Naive B cell (primary cell): Measurements from ENCODE around the gene ALK. TPM values are rescaled to one million over a fixed set of nuclear protein-coding genes. Genes with fewer than 3 reads are reported as not detected.
"Not testable (repeated sequence)": the region's sequence is repeated elsewhere in the genome, so short reads cannot be mapped to it uniquely, and the experiment has no call there.

Experiments used
- ATAC-seq, 2 donors: fragments of 150-1000 bp; cut with Tn5 transposase; 2 replicates each; pipeline ENCODE4 v1.10.0; 2021; ENCODE audit warnings: low read depth in 2 of 2, mild to moderate bottlenecking in 2 of 2, moderate library complexity in 2 of 2
- DNase-seq: peaks from one replicate; pipeline ENCODE4 v3.0.0; 2022
- H3K27ac Mint-ChIP-seq, 6 donors: one replicate each; pipeline ENCODE4 v1.8.0; 2020 to 2022; ENCODE audit warnings: mild to moderate bottlenecking in 6 of 6, mixed read lengths in 6 of 6, moderate library complexity in 5 of 6, inconsistent platforms in 2 of 6
- H3K27me3 Mint-ChIP-seq, 3 donors: one replicate each; pipeline ENCODE4 v1.8.0; 2021 to 2022; ENCODE audit warnings: mixed read lengths in 3 of 3, mild to moderate bottlenecking in 1 of 3
- H3K36me3 Mint-ChIP-seq, 2 donors: one replicate each; pipeline ENCODE4 v1.8.0; 2020 to 2022; ENCODE audit warnings: mixed read lengths in 2 of 2, inconsistent platforms in 1 of 2, mild to moderate bottlenecking in 1 of 2
- H3K4me1 Mint-ChIP-seq, 3 donors: one replicate each; pipeline ENCODE4 v1.8.0; 2020 to 2022; ENCODE audit warnings: mixed read lengths in 3 of 3, inconsistent platforms in 1 of 3, mild to moderate bottlenecking in 1 of 3, moderate library complexity in 1 of 3
- H3K4me3 Mint-ChIP-seq, 8 donors: one replicate each; pipeline ENCODE4 v1.8.0; 2020 to 2022; ENCODE audit warnings: mild to moderate bottlenecking in 8 of 8, mixed read lengths in 8 of 8, moderate library complexity in 8 of 8, inconsistent platforms in 2 of 8
- H3K9me3 Mint-ChIP-seq, 7 donors: one replicate each; pipeline ENCODE4 v1.8.0; 2020 to 2022; ENCODE audit warnings: mixed read lengths in 7 of 7, mild to moderate bottlenecking in 5 of 7, inconsistent platforms in 2 of 7, moderate library complexity in 1 of 7
- polyA plus RNA-seq, 6 donors: library from polyadenylated mRNA; unstranded; fragments of 300-500 nt; fragmentation: Illumina TruSeq; gene quantifications; one replicate each; pipeline ENCODE4 v1.2.3, GENCODE V29; 2021; ENCODE audit warnings: low read depth in 6 of 6

The ALK gene
- polyA plus RNA-seq, 6 donors from 2014 or later = not detected

DNA sequence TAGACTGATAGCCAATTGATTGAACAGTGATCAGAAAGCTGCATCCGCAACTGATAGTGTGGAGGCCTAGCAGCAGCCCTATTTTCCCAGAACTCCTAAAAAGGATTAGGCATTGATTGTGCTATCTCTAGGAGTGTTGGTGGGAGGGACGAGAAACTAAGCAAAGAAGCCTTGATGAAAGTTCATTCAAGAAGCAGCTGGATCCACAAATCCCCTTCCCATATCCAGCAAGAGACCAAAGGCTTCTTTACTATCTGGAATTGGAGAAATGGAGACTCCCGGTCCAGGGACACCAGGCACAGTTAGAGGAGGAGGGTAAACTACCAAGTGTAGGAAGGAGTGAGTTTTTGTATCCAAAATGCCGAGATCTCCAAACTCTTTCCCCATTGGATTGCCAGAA is 151.5 kb downstream of the ALK start:
- no peaks in the 10 kb centered on the region for H3K4me1 Mint-ChIP-seq
- H3K36me3 Mint-ChIP-seq = no peaks in the 10 kb centered on the region
- DNase-seq = no peak
- H3K27ac Mint-ChIP-seq = no peak overlapping the region
- H3K4me3 Mint-ChIP-seq = no peak overlapping the region
- H3K9me3 Mint-ChIP-seq = peaks cover 0 to 5% (median 0%) of the 10 kb centered on the region in 7 donors
- ATAC-seq = no peak
- peaks cover 6 to 38% (median 18%) of the 10 kb centered on the region in 3 donors for H3K27me3 Mint-ChIP-seq

GRCh38 chr2:29767606-29768335 is 153.6 kb downstream of the ALK start:
- no peak for ATAC-seq
- H3K9me3 Mint-ChIP-seq = peaks cover 0 to 5% (median 0%) of the 10 kb centered on the region in 7 donors
- peaks cover 13 to 31% (median 14%) of the 10 kb centered on the region in 3 donors for H3K27me3 Mint-ChIP-seq
- H3K27ac Mint-ChIP-seq = no peak overlapping the region
- no peaks in the 10 kb centered on the region for H3K4me1 Mint-ChIP-seq
- no peak for DNase-seq
- no peaks in the 10 kb centered on the region for H3K36me3 Mint-ChIP-seq
- H3K4me3 Mint-ChIP-seq = no peak overlapping the region

DNA sequence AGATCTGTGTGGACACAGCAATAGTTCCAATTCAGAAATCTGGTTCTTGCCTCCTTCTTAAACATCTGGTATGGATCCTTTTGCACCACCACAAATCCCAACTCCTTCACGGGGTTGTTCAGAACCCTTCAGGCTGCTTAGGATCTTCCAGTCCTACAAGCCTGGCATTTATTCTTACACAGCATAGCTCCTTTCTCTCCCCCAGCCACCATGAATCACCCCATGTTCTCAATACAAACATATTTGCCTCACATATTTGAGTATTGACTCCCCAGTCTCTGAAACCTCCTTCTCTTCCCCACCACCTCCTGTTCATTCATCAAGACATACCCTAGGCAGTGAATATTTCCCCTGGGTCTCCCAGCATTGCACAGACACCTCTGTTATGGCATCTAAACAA is 155.2 kb downstream of the ALK start:
- H3K9me3 Mint-ChIP-seq = peaks cover 0 to 5% (median 0%) of the 10 kb centered on the region in 7 donors
- no peak overlapping the region for H3K4me3 Mint-ChIP-seq
- no peak for ATAC-seq
- no peak overlapping the region for H3K27ac Mint-ChIP-seq
- no peaks in the 10 kb centered on the region for H3K4me1 Mint-ChIP-seq
- DNase-seq = no peak
- peaks cover 13 to 22% (median 14%) of the 10 kb centered on the region in 3 donors for H3K27me3 Mint-ChIP-seq
- H3K36me3 Mint-ChIP-seq = no peaks in the 10 kb centered on the region

- H3K4me1 Mint-ChIP-seq = no peaks in the 10 kb centered on the region
- ATAC-seq (no peak), DNase-seq (no peak)
- H3K36me3 Mint-ChIP-seq = no peaks in the 10 kb centered on the region
- H3K27ac Mint-ChIP-seq = no peak overlapping the region
- H3K27me3 Mint-ChIP-seq = peaks cover 9 to 17% (median 10%) of the 10 kb centered on the region in 3 donors
- peaks cover 0 to 1% (median 0%) of the 10 kb centered on the region in 7 donors for H3K9me3 Mint-ChIP-seq
- H3K4me3 Mint-ChIP-seq = no peak overlapping the region
Observed at GRCh38 chr2:29765721-29766120, 155.7 kb downstream of the ALK start.

DNA sequence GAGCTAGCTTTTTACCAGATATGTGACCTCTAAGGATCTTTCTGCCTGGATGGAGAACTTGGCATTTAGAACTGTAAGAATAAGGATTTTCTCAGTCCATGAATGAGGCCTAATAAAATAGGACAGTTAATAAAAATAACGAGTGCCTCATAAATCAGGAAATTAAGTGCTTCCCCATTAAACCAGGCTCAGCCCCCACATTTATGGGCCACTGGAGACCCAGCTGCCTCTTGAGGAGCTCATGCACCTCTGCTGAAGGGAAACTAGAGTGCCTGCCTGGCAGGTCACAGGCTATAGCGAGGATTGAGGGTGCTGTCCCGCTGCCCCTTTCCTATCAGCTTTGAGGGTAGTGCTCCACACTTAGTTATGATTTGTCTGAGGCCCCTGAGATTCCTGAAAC is 158.0 kb downstream of the ALK start:
- H3K36me3 Mint-ChIP-seq = no peaks in the 10 kb centered on the region
- peaks cover 0 to 3% (median 0%) of the 10 kb centered on the region in 7 donors for H3K9me3 Mint-ChIP-seq
- no peak overlapping the region for H3K27ac Mint-ChIP-seq
- DNase-seq = no peak
- ATAC-seq = no peak
- no peak overlapping the region for H3K4me3 Mint-ChIP-seq
- H3K4me1 Mint-ChIP-seq = no peaks in the 10 kb centered on the region
- H3K27me3 Mint-ChIP-seq = peaks cover 7 to 15% (median 14%) of the 10 kb centered on the region in 3 donors

DNA sequence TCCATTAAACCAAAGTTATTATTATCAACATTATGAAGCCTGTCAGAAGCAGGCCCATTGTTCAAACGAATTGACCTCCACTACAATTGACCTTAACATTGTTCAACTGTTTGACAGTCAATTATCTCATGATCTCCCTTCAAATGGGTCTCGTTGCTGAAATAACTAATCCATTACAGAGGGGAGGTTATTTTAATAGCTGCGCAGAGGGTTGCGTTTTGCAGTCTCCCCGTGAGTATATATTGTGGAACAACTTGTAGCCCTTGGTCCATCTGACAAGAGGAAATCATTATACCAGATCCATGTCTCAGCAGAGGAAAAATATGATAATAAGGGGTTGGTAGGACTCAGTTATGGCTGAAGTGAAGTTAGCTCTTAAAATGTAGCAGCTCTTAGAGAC is 159.1 kb downstream of the ALK start:
- no peaks in the 10 kb centered on the region for H3K36me3 Mint-ChIP-seq
- no peaks in the 10 kb centered on the region for H3K4me1 Mint-ChIP-seq
- no peak overlapping the region for H3K4me3 Mint-ChIP-seq
- H3K27ac Mint-ChIP-seq = no peak overlapping the region
- peaks cover 0 to 3% (median 0%) of the 10 kb centered on the region in 7 donors for H3K9me3 Mint-ChIP-seq
- DNase-seq (no peak), ATAC-seq (no peak)
- peaks cover 7 to 15% (median 14%) of the 10 kb centered on the region in 3 donors for H3K27me3 Mint-ChIP-seq

- H3K4me1 Mint-ChIP-seq = no peaks in the 10 kb centered on the region
- no peak overlapping the region for H3K27ac Mint-ChIP-seq
- peaks cover 0 to 3% (median 0%) of the 10 kb centered on the region in 7 donors for H3K9me3 Mint-ChIP-seq
- no peak for ATAC-seq
- H3K27me3 Mint-ChIP-seq = peaks cover 7 to 14% (median 13%) of the 10 kb centered on the region in 3 donors
- no peak overlapping the region for H3K4me3 Mint-ChIP-seq
- no peak for DNase-seq
- no peaks in the 10 kb centered on the region for H3K36me3 Mint-ChIP-seq
Observed at GRCh38 chr2:29761278-29761677, 160.1 kb downstream of the ALK start.

DNA sequence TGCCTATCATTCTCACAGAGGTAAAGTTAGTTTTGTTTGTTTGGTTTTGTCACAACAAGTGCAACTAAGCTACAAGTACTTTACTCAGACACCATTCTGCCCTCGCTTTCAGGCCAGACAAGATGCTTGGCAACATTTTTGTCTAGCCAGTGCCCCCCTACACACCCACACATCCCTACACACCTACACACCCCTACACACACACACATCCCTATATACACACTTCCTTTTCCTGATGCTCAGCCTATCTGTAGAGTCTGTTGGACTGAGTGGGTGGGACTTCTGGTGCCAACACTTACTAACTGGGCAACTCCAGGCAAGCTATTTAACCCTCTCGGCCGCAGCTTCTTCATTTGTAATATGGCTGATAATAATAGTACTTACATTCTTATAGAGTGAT is 161.4 kb downstream of the ALK start:
- DNase-seq (no peak), ATAC-seq (no peak)
- Mint-ChIP-seq H3K27ac (no peak overlapping the region), H3K27me3 (peaks cover 7 to 14% (median 10%) of the 10 kb centered on the region in 3 donors), H3K4me1 (no peaks in the 10 kb centered on the region), H3K36me3 (no peaks in the 10 kb centered on the region), H3K4me3 (no peak overlapping the region), H3K9me3 (peaks cover 0 to 3% (median 0%) of the 10 kb centered on the region in 7 donors)

DNA sequence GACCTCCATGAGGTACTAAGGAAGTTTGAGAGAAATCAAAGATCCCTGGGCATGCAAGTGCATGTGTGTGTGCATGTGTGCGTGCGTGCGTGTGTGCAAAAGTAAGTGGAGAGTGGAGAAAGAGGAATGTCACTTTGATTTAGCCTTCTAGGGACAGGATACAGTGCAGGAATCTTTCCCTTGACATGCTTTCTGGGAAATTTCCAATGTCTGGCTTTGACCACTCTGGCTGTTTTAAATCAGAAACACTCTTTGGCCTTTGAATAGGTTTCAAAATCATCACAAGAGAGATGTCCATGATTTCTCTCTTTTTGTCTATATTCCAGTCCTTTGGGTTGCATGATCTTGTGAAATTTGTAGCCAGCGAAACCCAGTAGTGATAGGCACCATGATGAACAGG is 162.0 kb downstream of the ALK start:
- H3K27ac Mint-ChIP-seq = no peak overlapping the region
- DNase-seq (no peak), ATAC-seq (no peak)
- H3K36me3 Mint-ChIP-seq = no peaks in the 10 kb centered on the region
- peaks cover 3 to 13% (median 10%) of the 10 kb centered on the region in 3 donors for H3K27me3 Mint-ChIP-seq
- peaks cover 0 to 3% (median 0%) of the 10 kb centered on the region in 7 donors for H3K9me3 Mint-ChIP-seq
- no peaks in the 10 kb centered on the region for H3K4me1 Mint-ChIP-seq
- no peak overlapping the region for H3K4me3 Mint-ChIP-seq

DNA sequence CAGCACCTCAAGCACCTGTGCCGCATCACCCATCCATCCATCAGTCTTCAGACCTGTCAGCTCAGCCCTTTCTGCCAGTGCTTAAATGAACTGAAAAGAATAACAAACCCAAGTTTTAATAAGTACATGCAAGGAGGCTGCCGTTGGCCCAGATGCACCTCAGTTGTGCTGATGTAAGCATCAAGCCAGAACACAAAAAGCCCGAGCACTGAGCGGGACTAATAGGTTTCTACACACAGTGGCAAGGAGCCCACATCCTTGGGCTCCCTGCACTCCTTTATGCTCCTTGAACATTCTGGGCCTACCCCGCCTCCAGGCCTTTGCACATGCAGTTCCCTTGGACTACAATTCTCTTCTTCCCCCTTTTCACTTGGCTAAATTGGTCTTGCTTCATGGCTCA is 165.6 kb downstream of the ALK start:
- Mint-ChIP-seq H3K4me1 (no peaks in the 10 kb centered on the region), H3K4me3 (no peak overlapping the region), H3K9me3 (peaks cover 0 to 3% (median 0%) of the 10 kb centered on the region in 7 donors), H3K36me3 (no peaks in the 10 kb centered on the region), H3K27ac (no peak overlapping the region), H3K27me3 (peaks cover 0 to 10% (median 8%) of the 10 kb centered on the region in 3 donors)
- ATAC-seq = no peak
- no peak for DNase-seq

- no peak overlapping the region for H3K27ac Mint-ChIP-seq
- no peak for DNase-seq
- H3K9me3 Mint-ChIP-seq = peaks cover 0 to 4% (median 0%) of the 10 kb centered on the region in 7 donors
- ATAC-seq = no peak
- no peaks in the 10 kb centered on the region for H3K4me1 Mint-ChIP-seq
- no peak overlapping the region for H3K4me3 Mint-ChIP-seq
- H3K27me3 Mint-ChIP-seq = peaks cover 0 to 10% (median 8%) of the 10 kb centered on the region in 3 donors
- H3K36me3 Mint-ChIP-seq = no peaks in the 10 kb centered on the region
Observed at GRCh38 chr2:29755233-29755632, 166.2 kb downstream of the ALK start.

DNA sequence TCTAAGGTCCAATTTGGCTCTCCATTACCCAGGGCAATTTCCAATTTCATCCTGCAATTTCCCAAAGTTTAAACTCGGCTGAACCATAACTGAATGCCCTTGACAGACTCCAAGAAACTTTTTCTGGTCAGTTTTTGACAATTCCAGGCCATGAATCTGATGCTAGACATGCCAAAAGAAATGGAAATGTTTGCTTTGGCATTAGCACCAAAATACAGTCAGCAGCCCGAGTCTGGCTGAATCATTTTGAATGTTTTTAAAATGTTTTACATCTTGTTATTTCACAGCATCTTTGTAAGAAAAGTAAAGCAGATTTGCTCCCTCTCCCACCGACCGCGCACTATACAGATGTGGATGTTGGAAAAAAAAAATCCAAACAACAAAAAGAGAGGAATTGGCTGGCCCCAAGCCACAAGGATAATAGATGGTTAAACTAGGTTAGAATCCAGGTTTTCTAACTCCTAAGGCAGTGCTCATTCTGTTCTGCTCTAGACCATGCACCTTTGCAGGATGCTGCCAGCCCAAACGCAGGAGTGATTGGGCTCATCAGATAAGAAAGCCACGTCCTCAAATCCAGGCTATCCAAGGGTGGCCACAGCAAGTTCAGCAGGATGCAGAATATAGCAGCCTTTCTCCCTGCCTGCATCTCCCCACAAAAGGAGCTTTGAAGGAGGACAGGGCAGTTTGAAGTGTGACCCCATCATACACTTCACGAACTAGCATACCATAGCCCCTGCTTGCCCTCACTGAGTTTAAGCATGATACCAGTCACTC is 167.5 kb downstream of the ALK start:
- Mint-ChIP-seq H3K4me1 (no peaks in the 10 kb centered on the region), H3K27ac (no peak overlapping the region), H3K9me3 (peaks cover 0 to 5% (median 0%) of the 10 kb centered on the region in 7 donors), H3K4me3 (no peak overlapping the region), H3K36me3 (no peaks in the 10 kb centered on the region), H3K27me3 (peaks cover 0 to 4% (median 4%) of the 10 kb centered on the region in 3 donors)
- DNase-seq (no peak), ATAC-seq (no peak)

DNA sequence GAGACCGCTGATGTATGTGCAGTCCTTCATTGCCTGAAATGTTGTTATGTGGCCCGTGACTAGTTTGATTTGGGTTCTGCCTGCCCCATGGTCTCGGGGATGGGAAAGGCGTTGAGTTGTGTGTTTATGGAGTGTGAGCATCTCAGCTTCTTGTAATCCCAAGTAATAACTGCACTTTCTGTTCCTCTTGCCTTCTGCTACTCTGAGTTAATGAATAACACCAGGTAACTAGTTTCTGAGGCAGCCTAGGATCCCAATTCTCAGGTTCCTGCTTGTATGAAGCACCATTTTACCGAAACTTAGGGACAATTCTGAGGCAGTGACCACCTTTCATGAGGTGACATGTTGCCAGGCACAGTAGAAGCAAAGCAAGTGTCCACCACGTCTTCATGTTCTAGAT is 170.0 kb downstream of the ALK start:
- ATAC-seq (no peak), DNase-seq (no peak)
- H3K9me3 Mint-ChIP-seq = peaks cover 0 to 5% (median 0%) of the 10 kb centered on the region in 7 donors
- H3K36me3 Mint-ChIP-seq = no peaks in the 10 kb centered on the region
- no peak overlapping the region for H3K27ac Mint-ChIP-seq
- H3K4me3 Mint-ChIP-seq = no peak overlapping the region
- H3K4me1 Mint-ChIP-seq = no peaks in the 10 kb centered on the region
- no peaks in the 10 kb centered on the region for H3K27me3 Mint-ChIP-seq

DNA sequence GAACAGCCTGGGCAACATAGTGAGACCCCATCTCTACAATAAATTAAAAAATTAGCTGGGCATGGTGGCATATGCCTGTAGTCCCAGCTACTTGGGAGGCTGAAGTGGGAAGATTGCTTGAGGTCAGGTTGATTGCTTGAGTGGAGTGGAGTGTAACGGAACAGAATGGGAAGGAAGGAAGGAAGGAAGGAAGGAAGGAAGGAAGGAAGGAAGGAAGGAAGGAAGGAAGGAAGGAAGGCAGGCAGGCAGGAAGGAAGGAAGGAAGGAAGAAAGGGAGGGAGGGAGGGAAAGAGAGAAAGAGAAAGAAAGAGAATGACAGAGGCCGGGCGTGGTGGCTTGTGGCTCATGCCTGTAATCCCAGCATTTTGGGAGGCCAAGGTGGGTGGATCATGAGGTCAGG is 170.9 kb downstream of the ALK start:
- not testable (repeated sequence) for H3K27ac Mint-ChIP-seq, H3K4me1 Mint-ChIP-seq, DNase-seq, H3K27me3 Mint-ChIP-seq, H3K36me3 Mint-ChIP-seq, H3K9me3 Mint-ChIP-seq, ATAC-seq, H3K4me3 Mint-ChIP-seq
